HG03565 (cell line): Measurements from ENCODE around the gene KISS1.

Experiments
- ATAC-seq: cut with Tn5 transposase; IDR thresholded peaks from one replicate; pipeline ENCODE4 v1.9.1; 2021; ENCODE audit warnings: mild to moderate bottlenecking, moderate library complexity; ENCODE audit not compliant: unreplicated experiment

The KISS1 gene

DNA sequence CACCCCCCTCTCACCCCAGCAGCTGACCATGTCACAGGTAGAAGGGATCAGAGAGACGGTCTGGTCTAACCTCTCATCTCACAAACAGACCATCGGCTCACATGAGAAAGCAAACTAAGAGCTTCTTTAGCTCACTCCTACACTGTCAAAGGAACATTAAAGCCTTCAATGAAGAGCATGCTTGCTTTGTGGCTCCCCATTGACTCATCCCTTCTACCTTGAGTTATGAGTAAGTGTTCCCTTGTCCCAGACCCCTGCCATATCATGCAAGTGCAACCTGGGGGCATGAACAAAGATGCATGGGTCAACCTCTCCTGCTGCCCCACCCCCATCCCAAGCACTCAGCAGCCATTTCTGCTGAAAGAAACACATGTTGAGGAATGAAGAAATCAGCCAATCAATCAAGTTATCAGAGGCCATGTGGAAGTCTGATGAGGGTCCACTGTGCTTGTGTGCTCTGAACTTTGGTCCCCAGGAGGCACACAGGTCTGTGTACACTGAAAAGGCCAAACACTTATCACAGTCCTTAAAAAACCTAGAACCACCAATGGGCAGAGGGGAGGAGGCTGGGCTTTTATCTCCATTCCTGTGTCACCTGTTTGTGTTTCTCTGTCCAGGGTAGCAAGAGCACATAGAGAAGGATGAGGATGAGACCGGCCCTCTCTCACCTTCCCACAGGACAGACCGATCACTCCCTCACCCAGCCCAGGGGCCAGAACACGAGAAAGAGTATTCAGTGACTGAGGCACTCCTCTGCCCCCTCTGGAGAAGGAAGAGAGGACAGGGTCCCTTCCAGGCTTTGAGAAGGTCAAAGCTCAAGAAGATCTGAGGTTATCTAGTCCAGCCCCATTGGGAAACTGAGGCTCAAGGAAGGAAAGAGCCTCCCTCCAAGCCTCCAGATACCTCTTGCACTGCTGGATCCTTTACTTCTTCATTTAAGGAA lies 54.0 kb downstream of the KISS1 start:
- ATAC-seq: no peak

DNA sequence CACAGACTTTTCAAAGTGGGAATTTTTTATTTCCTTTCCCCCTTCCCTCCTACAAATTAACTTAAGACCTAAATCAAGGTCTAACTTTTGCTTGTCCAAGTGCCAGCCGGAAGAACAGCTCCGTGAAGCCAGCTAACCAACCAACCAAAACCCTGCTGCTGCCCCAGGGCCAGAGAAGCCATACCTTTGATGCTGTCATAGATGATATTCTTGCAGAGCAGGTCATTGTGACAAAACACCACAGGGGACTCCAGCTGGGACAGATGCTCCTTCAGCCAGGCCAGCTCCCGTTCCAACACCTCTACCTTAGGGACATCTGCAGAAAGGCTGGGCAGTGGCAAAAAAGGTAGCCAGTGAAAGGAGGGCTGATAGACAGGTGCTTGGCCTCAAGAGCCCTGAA lies 55.2 kb downstream of the KISS1 start:
- no peak for ATAC-seq
